Activated T-cell treated with anti-CD3 and anti-CD28 coated beads for 24 hours (primary cell): ENCODE data around the gene RNF149.
A peak's percentile ranks its signal among the peaks of the same experiment; 100 is the strongest.
"Not testable (repeated sequence)": the region's sequence is repeated elsewhere in the genome, so short reads cannot be mapped to it uniquely, and the experiment has no call there.

Experiments
- DNase-seq: peaks from one replicate; pipeline ENCODE4 v3.0.0-alpha.2; 2020; ENCODE audit warnings: low read depth

Gene RNF149

DNA sequence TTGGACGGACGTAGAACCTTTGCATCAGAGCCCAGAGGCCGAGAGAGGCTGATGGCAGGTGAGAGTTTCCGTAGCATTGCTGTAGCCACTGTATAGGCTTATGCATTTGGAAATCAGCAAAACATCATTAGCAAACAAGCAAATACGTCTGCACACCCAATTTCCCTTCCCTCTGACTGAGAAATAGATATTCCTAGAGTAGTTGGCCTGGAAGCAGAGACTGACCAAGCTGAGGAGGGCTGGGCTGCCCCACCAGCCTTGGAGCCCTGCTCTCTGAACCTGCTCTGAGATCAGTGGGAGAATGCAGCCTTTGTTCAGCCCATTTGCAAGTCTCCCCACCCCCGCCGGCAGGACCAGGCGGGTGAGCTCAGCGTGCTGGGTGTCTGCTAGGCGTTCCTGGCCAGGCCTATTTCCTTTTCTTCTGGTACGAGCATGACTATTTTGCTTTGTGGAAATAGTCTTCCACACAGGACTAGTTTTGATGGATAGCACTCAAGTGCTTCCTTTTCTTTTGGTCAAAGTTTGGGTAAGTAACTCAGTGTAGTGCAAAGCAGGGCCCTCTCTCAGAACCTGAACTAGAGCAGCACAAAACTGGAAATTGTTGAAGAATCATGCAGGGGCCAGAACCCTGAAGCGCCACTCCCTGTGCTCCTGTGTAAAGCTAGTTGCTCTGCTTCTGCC lies 21.9 kb upstream of the RNF149 start:
- peak; percentile 28 for DNase-seq

DNA sequence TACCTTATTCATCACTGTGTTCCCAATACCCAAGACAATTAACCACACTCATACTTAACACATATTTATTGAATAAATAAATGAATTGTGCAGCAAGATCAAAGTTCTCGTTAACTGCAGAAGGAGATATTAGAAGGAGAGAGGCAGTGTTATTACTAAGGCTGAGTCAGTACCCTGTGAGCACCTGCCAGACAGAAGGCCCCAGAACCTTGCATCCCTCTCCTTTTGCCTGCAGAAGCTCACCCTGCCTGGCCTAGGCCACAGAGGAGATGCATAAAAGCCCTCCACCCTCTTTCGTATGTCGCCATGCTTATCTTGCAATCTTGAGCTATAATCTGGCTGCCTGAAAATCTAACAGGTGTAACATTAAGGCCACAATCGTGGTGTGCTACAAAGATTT lies 20.5 kb upstream of the RNF149 start:
- DNase-seq: no peak

DNA sequence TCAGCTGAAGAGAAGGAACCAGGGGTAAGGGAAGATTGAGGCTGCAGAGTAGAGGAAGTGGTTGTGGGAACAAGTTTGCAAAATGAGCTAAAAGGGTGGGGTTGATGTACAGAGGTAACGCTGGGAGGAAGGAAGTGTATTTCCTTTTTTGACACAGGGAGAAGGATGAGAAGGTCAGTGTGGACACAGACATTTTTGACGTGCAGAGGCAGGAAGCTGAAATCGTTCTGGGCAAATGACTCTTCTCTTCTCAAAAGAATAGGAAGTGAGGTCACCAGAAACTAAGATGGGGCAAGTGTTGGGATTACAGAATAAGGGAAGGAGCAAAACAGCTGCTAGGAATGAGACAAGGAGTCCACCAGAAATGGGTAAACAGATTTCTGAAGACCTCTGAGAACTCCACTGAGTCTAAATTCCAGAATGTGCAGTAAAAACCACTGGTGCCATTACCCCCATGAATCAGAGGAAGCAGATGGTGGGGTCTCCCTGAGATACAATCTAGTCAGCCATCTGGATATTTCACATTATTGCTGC lies 20.0 kb upstream of the RNF149 start:
- no peak for DNase-seq

DNA sequence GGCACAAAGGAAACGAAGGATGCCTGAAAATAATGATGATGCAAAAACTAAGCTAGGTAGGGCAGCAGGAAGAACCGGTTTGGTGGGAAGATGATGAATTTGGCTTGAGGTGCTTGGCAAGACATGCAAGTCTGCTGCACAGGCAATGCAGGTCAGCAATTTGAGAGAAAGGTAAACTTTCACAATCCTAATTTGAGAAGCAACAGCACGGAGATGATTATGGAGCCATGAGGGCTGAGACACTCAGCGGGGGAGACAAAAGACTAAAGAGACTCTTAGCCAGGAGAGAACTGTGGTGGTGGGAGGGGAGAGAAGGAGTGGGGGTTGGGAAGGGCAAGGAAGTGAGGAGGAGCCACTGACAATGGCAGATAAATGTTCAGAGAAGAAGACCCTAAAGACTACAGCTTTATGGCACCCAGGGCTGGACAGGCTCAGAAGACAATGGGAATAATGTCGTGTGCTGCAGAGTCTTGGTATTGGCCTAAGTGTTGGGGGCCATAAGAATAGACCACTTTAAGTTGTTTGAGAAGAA lies 19.4 kb upstream of the RNF149 start:
- DNase-seq: no peak

DNA sequence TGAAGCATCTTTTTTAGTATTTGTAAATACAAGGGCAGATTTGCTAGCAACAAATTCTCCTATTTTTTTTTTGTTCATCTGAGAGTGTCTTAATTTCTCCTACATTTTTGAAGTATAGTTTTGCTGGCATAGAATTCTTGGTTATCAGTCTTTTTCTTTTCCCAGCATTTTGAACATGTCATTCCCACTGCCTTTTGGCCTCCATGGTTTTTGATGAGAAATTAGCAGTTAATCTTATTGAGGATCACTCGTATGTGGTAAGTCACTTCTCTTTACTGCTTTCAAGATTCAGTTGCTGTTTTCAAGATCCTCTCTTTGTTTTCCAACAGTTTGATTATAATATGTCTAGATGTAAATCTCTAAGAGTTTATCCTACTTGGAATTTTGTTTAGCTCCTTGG lies 16.9 kb upstream of the RNF149 start:
- DNase-seq: no peak

DNA sequence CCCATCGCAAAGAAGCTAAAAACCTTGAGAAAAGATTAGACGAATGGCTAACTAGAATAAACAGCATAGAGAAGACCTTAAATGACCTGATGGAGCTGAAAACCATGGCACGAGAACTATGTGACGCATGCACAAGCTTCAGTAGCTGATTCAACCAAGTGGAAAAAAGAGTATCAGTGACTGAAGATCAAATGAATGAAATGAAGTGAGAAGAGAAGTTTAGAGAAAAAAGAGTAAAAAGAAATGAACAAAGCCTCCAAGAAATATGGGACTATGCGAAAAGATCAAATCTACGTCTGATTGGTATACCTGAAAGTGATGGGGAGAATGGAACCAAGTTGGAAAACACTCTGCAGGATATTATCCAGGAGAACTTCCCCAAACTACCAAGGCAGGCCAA lies 8.1 kb upstream of the RNF149 start:
- not testable (repeated sequence) for DNase-seq

DNA sequence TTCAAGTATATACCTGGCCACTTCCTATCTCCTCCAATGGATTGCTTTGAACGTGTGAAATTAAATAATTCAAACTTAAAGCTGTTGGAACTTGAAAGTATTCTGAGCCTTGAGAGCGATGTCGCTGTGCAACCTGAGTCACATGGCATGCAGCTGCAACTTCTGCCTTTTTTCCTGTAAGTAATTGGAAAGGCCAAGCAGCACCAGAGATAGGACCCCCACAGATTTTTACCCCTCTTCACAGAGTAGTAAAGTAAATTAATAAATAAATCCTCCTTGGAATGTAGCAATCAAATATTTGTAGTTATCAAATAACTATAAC lies 3.2 kb upstream of the RNF149 start:
- no peak for DNase-seq

DNA sequence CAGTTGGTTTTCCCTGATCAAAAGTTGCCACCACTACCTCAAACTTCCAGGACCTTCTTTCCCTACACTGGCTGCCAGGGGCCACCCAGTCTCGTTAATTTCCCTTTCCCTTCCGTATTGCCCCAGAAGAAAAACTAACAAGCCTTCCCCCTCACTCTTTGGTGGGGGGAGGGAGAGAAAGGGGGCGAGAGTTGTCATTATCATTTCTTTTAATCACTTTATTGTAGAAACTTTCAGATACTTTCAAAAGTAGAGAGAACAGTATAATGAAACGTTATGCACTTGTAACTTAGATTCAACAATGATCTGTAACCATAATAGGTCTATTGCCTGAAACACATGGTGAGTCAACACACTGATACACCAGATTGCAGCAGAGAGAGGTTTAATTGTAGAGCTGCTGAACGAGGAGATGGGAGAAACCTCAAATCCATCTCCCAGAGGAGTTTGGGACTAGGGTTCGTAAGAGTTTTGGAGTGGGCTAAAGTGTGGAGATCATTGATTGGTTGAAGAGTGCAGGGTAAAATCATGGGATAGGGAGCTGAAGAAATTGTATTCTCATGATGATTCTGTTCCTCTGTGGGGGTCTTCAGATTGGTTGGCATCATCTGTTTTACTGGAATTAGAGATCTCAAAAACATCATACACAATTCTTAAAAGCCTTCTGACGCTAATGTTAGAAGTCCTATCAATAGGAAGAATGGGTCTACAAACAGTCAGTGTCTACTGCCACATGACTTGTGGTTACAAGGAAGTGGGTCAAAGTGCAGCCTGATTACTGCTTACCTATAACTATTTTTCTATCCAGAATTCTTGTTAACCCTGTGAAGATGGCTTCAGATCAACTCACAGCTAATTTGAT lies 2.6 kb upstream of the RNF149 start:
- DNase-seq: no peak

DNA sequence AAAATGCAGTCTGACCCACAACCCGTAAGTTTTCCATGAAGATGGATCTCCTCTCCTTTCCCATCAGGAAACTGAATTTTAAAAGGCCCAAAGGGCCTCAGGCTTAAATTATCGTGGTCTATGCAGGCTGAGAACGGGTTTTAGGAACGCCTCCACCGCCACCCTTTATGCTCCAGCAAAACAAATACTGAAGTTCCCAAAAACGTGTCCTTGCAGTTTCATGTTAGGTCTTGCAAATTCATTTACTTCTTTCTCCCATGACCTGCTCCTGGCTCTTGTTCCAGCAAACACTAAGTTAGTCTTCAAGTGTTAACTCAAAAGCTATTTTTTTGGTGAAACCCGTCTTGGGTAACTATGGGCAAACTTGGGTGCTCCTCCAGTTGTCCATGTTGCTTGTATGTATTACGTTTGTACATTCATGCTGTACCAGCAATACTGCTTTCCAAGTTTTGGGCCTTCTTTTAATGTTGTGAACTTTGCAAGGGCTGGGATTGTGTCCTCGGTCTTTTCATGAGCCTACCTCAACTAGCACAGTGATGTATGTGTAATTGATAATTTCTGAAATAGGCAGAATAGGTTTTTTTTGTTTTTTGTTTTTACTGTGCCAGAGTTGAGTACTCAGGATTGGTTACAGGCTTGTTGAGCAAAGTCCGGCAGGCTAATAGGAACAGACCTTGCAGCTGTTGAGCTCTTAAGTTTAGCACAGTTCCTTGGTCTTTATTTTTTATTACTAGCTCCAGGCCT lies 1.8 kb upstream of the RNF149 start:
- DNase-seq: no peak

DNA sequence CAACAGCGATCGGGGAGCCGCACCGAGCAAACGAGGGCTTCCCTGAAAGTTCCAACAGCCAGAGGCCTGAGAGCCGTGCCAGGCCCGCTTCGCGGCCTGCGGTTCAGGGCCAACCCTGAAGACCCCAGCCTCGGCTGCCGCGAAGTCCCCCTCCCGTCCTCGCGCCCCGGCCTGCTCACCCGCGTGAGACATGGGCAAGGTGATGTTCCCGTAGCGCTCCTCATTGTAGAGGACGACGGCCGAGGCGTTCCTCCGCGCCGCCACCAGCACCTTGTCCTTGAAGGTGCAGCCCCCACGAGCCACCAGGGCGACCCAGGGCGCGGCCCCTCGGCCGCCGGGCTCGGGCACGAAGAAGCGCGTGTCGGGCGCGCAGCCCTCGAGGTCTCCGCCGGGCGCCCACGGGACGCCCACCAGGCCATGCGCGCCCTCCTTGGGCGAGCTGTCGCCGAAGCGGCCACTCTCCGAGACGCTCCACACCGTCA lies 510 bp downstream of the RNF149 start:
- DNase-seq: peak; percentile 20

DNA sequence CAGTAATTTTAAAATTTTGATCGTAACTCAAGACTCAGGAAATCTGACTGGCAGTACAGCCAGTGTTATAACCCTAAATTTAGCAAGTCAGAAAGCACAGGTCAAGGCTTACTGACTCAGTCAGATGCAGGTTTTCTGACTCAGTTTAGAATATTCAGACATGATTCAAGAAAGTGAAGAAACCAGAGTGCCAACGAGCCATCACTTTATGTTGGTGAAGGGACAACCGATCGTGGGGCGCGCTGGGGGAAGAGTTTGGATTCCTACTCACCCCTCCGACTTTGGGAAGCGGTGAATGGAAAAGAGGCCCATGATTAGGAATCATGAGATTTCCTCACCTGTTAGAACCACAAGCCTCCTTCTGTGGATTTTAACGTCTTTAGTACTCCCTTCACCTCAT lies 998 bp downstream of the RNF149 start:
- DNase-seq: peak; percentile 23

DNA sequence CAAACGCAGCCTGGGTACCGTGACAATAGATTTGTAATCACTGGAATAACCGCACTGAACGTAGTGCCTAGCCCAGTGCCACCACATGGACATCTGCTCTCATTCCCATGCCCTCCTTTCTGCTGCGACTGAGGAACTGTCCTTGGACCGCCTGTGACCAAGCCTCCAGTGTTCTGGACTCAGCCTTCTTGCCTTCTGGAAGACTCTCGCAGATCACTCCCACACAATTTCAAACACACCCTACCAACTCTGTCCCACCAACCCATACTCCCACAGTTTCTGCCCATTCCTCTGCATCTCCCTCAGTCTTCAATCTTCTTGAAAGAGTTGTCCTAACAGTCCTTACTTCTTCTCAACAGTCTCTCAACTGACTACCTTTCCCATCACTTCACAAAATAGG lies 2.1 kb downstream of the RNF149 start:
- no peak for DNase-seq

DNA sequence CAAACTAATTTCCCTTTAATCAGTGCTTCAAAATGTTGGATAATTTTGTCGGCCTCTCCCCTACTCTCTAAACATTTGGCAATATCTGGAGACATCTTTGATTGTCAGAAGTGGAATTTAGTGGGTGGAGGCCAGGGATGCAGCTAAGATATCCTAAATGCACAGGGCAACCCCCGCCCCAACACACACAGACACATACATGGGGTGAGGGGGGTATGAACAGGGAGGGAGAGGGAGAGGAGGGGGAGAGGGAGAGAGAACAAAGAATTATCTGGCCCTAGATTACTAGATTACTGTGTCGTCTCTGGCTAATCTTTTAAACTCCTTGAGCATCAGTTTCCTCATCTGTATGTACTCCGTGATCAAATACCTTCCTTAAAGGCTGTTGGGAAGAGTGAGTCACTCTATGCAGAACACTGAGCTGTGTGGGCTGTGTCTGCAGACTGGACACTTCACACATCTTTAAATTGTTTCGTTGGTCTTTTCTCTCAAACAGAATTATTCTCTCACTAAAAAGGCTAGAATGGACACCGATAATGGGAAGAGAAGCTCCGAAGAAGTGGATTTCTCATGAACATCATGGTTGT lies 2.9 kb downstream of the RNF149 start:
- no peak for DNase-seq

DNA sequence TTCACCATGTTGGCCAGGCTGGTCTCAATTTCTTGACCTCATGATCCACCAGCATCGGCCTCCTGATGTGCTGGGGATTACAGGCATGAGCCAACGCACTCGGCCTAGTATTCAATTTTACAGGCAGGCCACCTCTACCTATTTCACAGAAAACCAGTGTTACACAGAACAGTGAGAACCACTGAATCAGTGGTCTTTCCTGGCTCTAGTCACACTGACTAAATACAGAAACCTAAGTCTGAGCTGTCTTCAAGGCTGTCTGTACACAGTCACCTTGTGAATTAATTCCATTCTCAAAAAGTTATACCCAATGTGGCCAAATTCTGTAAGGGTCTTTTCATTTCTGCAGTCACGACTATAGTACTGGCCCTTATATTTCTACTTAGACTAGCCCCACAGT lies 3.5 kb downstream of the RNF149 start:
- DNase-seq: no peak

DNA sequence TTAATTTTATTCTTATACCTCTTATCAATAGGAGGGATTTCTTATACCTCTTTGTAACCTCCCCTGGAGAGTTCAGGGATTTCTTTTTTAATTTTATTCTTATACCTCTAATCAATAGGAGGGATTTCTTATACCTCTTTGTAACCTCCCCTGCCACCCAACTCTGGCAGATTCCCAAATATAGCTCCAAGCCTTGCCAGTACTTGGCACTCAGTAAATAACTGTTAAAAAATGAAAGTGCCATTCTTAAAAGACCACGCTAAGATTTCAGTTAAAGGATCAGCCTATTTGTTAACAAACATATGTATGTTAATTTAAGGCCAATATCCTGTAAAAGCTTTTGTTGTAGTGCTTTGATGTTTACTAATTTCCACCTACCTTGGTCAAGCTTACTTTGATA lies 4.8 kb downstream of the RNF149 start:
- no peak for DNase-seq

DNA sequence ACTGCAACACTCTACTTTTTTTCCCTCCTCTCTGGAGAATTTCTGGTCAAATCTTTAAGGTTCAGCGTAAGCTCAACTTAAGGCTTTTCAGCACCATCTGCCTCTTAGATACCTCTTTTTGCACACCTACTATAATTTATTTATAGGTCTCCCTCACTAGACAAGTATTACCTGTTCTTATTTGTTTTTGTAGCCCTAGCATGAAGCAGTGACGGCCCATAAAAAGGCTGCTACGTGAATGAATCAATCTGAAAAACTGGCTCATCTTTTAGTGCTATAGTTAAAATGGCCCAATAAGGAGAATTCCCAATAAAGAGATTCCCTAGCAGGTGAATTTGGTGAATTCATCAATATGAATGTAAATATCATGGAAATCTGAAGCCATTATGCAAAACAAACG lies 6.5 kb downstream of the RNF149 start:
- DNase-seq: no peak

DNA sequence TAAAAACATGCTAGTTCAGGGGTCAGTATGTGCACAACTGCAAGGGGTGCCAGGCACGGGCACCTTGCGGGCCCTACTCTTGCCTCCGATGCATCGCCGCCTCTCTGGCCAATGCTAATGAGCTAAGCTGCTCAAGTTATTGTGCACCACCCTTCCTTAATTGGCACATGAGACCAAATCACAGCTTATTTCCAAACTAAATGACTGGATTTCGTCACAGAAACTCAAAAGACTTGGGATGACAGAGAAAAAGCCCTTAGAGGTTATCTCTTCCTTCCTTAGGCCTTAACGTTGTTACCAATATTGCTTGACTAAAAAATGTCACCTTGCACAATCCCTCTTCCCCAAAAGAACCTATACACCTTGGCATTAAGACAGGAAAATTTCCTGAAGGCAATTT lies 7.7 kb downstream of the RNF149 start:
- no peak for DNase-seq

DNA sequence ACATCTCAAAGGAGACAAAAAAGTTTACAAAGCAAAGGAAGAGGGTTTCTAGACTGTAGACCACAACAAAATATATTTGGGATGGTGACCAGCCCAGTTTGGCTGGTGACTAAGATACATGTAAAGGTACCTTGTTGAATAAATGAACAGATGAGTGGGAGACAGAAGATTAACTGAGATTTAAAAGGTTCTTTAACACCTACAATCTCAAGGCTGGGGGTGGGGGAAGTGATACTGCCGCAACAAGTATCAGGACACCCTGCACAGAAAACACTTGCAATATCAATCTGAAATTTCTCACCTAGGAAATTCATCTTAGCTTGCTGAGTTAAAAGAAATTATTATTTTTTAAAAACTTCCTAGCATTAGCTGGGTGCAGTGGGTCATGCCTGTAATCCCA lies 8.3 kb downstream of the RNF149 start:
- DNase-seq: no peak

DNA sequence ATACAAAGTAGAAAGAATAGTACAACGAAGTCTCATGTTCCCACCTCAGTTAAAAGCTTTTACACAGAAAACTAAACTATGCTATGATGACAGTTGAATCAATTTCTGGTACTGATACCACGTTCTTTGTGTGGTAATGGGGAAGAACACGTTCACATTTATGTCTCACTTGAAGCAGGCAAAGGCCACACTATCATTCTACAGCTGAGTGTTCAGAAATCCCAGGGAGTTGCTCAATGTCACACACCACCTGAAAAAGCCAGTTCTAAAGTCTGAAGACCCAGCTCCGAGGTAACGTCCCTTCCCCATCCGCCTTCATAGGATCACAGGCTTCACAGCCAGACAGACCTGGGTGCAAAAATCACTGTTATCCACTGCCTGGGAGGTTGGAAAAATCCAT lies 8.9 kb downstream of the RNF149 start:
- DNase-seq: no peak

DNA sequence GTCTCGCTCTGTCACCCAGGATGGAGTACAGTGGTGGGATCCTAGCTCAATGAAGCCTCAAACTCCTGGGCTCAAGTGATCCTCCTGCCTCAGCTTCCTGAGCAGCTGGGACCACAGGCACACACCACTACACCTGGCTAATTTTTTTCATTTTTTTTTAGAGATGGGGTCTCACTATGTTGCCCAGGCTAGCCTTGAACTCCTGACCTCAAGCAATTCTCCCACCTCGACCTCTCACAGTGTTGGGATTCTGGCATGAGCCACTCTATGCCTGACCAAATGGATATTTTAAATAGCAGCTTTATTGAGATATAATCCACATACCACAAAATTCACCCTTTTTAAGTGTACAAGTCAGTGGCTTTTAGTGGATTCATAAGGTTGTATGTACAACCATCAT lies 11.1 kb downstream of the RNF149 start:
- no peak for DNase-seq

DNA sequence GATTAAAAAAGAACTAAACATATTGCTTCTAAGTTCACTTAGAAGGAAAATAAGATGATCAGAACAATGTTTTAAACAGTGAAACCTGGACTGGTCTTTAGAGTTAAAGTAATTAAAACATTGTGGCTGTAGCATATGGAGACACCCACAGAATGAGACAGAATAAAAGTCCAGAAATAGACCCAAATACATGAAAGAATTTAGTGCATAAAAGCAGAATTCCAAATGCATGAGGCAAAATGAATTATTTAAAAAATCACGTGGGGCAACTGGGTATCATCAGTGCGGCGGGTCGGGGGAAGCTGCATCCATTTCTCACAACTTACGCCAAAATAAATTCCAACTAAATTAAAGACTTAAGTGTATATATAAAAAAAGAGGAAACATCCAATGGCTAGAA lies 12.1 kb downstream of the RNF149 start:
- no peak for DNase-seq

DNA sequence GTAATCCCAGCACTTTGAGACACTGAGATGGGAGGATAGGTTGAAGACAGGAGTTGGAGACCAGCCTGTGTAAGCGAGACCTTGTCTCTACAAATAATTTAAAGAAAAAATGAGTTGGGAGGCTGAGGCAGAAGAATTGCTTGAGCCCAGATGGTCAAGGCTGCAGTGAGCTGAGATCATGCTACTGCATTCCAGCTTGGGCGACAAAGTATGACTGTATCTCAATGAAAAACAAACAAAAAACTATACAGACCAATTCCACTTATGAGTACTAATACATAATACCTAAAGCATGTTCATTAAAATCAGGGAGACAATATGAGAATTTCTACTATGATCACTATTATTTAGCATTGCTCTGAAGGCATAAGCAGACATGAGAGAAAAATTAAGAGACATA lies 12.6 kb downstream of the RNF149 start:
- DNase-seq: no peak
